Measurements from ENCODE around the gene TECTB.

TECTB gene

GRCh38 chr10:112336556-112337201 is 53.5 kb downstream of the TECTB start:
- no peak for TF ChIP-seq ZNF274 (IDR thresholded peaks at IDR 0.05; ENCODE audit: low read depth, low read length)
- no peak overlapping the region for H3K4me3 ChIP-seq (ENCODE audit: low read length)

- H3K4me3 ChIP-seq (ENCODE audit: low read length), result no peak overlapping the region
- TF ChIP-seq ZNF274 (IDR thresholded peaks at IDR 0.05; ENCODE audit: low read depth, low read length), result no peak
Measured at GRCh38 chr10:112338957-112339356, 55.8 kb downstream of the TECTB start.

- TF ChIP-seq ZNF274 (IDR thresholded peaks at IDR 0.05; ENCODE audit: low read depth, low read length), result no peak
- no peak overlapping the region for H3K4me3 ChIP-seq (ENCODE audit: low read length)
Measured at GRCh38 chr10:112340601-112341000, 57.4 kb downstream of the TECTB start.

GRCh38 chr10:112343056-112343806 is 60.0 kb downstream of the TECTB start:
- no peak for TF ChIP-seq ZNF274 (IDR thresholded peaks at IDR 0.05; ENCODE audit: low read depth, low read length)
- H3K4me3 ChIP-seq (ENCODE audit: low read length), result no peak overlapping the region

GRCh38 chr10:112344261-112344660 is 61.1 kb downstream of the TECTB start:
- no peak for TF ChIP-seq ZNF274 (IDR thresholded peaks at IDR 0.05; ENCODE audit: low read depth, low read length)
- H3K4me3 ChIP-seq (ENCODE audit: low read length), result no peak overlapping the region

GRCh38 chr10:112345202-112345601 is 62.0 kb downstream of the TECTB start:
- TF ChIP-seq ZNF274 (IDR thresholded peaks at IDR 0.05; ENCODE audit: low read depth, low read length), result no peak
- no peak overlapping the region for H3K4me3 ChIP-seq (ENCODE audit: low read length)

- TF ChIP-seq ZNF274 (IDR thresholded peaks at IDR 0.05; ENCODE audit: low read depth, low read length), result no peak
- H3K4me3 ChIP-seq (ENCODE audit: low read length), result no peak overlapping the region
Measured at GRCh38 chr10:112345743-112346142, 62.5 kb downstream of the TECTB start.

- H3K4me3 ChIP-seq (ENCODE audit: low read length), result no peak overlapping the region
- TF ChIP-seq ZNF274 (IDR thresholded peaks at IDR 0.05; ENCODE audit: low read depth, low read length), result no peak
Measured at GRCh38 chr10:112346774-112347173, 63.6 kb downstream of the TECTB start.

GRCh38 chr10:112347709-112348671 is 64.8 kb downstream of the TECTB start:
- no peak overlapping the region for H3K4me3 ChIP-seq (ENCODE audit: low read length)
- no peak for TF ChIP-seq ZNF274 (IDR thresholded peaks at IDR 0.05; ENCODE audit: low read depth, low read length)

- TF ChIP-seq ZNF274 (IDR thresholded peaks at IDR 0.05; ENCODE audit: low read depth, low read length), result no peak
- no peak overlapping the region for H3K4me3 ChIP-seq (ENCODE audit: low read length)
Measured at GRCh38 chr10:112348759-112349158, 65.6 kb downstream of the TECTB start.

GRCh38 chr10:112349521-112350085 is 66.4 kb downstream of the TECTB start:
- no peak overlapping the region for H3K4me3 ChIP-seq (ENCODE audit: low read length)
- no peak for TF ChIP-seq ZNF274 (IDR thresholded peaks at IDR 0.05; ENCODE audit: low read depth, low read length)

- no peak overlapping the region for H3K4me3 ChIP-seq (ENCODE audit: low read length)
- no peak for TF ChIP-seq ZNF274 (IDR thresholded peaks at IDR 0.05; ENCODE audit: low read depth, low read length)
Measured at GRCh38 chr10:112351146-112351545, 67.9 kb downstream of the TECTB start.

GRCh38 chr10:112352044-112352443 is 68.8 kb downstream of the TECTB start:
- TF ChIP-seq ZNF274 (IDR thresholded peaks at IDR 0.05; ENCODE audit: low read depth, low read length), result no peak
- H3K4me3 ChIP-seq (ENCODE audit: low read length), result no peak overlapping the region

- H3K4me3 ChIP-seq (ENCODE audit: low read length), result no peak overlapping the region
- no peak for TF ChIP-seq ZNF274 (IDR thresholded peaks at IDR 0.05; ENCODE audit: low read depth, low read length)
Measured at GRCh38 chr10:112353046-112353445, 69.8 kb downstream of the TECTB start.

All from GM08714 (cell line).